ENCODE results near the gene MARS2.

GRCh38 chr2:197669077-197669476, 36.1 kb upstream of the MARS2 start:
- no peak for TF ChIP-seq CTCF (IDR thresholded peaks at IDR 0.05)
- no peak for TF ChIP-seq POLR2A (IDR thresholded peaks at IDR 0.05)
- no peak for TF ChIP-seq POLR2AphosphoS5 (IDR thresholded peaks at IDR 0.05)
- no peak for TF ChIP-seq EP300 (IDR thresholded peaks at IDR 0.05)

All from gastroesophageal sphincter (tissue), 3 donors.